Fibroblast of mammary gland (primary cell): ENCODE data around the gene KSR1.

Experiments used
- DNase-seq: peaks from one replicate; pipeline ENCODE4 v3.0.0-alpha.2; 2010; ENCODE audit warnings: low read depth
- H3K4me3 ChIP-seq: 2 replicates; pipeline ENCODE4 v1.5.1; 2011; ENCODE audit warnings: low read depth, mild to moderate bottlenecking, low read length, moderate library complexity; ENCODE audit not compliant: control insufficient read depth
- TF ChIP-seq, protein P1 (sequence below): conservative IDR thresholded peaks from 2 replicates; pipeline ENCODE4 v1.5.1; 2011; ENCODE audit warnings: low read depth, low read length, inconsistent platforms; ENCODE audit not compliant: control insufficient read depth, insufficient read depth

Gene KSR1

DNA sequence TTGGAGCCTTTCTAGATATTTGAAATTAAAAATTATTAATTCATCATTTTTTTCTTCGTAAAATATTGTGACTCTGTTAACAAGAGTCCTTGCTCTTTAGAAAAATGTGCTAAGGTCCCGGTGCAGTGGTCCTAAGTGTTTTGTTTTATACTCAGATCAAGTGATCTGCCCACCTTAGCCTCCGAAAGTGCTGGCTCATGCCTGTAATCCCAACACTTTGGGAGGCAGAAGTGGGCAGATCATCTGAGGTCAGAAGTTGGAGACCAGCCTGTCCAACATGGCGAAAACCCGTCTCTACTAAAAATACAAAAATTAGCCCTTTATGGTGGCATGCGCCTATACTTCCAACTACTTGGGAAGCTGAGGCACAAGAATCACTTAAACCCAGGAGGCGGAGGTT is 92.1 kb downstream of the KSR1 start:
- TF ChIP-seq, protein P1, sequence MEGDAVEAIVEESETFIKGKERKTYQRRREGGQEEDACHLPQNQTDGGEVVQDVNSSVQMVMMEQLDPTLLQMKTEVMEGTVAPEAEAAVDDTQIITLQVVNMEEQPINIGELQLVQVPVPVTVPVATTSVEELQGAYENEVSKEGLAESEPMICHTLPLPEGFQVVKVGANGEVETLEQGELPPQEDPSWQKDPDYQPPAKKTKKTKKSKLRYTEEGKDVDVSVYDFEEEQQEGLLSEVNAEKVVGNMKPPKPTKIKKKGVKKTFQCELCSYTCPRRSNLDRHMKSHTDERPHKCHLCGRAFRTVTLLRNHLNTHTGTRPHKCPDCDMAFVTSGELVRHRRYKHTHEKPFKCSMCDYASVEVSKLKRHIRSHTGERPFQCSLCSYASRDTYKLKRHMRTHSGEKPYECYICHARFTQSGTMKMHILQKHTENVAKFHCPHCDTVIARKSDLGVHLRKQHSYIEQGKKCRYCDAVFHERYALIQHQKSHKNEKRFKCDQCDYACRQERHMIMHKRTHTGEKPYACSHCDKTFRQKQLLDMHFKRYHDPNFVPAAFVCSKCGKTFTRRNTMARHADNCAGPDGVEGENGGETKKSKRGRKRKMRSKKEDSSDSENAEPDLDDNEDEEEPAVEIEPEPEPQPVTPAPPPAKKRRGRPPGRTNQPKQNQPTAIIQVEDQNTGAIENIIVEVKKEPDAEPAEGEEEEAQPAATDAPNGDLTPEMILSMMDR: no peak
- no peak for DNase-seq
- no peak overlapping the region for H3K4me3 ChIP-seq

DNA sequence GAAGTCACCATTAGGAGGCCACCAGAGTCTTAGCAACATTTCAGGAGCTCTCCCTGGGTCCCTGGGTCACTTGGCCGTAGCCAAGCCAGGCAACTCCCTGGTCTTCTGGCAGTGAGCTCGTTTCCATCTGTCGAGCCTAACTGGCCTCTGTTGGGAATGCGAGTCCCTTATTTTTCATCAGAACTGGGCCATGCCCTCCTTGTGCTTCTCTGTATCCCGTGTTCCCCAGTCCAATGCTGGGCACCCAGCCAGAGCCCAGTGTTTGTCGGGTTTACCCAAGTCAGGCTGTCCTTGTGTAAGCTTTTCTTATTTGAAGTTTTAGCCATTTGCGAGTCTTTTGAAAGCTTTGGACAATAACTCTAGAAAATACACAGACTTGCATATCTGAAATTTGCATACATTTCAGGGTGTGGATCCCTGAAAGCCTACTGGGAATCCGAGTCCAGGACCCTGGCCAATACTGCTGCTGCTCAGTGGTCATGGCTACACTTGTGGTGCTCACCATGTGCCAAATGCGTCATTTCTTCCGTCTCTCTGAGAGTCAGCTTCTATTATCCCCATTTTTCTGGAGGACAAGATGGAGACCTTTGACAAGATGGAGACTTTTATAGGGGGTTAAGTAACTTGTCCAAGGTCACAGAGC is 93.1 kb downstream of the KSR1 start:
- no peak for DNase-seq
- TF ChIP-seq, protein P1: no peak
- H3K4me3 ChIP-seq: no peak overlapping the region

DNA sequence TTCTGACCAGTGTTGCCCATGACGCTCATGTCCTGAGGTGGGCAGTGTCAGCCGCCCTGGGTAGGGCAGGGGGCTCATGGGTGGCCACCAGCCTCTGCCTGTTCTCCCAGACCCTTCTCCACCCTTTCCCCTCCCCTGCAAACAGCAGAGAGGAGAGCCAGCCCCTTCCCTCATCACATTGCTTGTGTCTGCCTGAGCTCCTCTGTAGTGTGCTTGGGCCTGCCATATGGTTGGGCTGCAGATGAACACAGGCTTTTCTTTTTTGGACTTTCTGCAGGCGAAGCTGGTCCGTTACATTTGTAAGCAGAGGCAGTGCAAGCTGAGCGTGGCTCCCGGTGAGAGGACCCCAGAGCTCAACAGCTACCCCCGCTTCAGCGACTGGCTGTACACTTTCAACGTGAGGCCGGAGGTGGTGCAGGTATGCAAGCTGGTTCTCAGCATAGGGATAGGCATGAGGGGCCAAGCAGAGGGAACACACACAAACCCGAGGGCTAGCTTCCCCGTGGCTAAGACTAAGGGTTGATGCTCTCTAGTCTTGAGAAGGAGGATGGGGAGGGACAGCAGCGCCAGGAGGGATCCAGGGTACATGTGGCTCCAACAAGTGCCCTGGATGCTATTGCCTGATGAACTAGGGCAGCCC is 94.2 kb downstream of the KSR1 start:
- no peak overlapping the region for H3K4me3 ChIP-seq
- TF ChIP-seq, protein P1: no peak

DNA sequence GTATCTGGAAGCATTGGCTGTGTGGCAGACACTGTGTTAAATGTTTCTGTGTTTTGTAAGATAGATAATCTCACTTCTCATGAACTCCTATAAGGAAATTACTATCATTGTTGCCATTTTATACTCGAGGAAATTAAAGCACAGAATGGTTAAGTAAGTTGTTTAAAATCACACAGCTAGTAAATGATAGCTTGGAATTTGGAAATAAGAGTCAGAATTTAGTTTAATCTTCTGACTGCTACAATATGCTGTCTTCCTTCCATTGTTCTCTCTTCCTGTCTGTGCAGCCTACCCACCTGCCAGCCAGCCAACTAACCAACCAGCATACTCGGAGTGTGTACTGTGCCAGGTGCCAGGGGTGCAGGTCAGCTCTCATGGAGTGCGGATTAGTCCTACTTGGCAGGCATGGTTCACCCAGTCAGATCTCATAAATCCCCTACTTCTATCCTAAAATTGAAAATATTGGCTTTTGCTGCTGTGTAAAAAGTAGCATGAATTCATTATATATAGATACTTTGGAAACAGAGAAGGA is 94.8 kb downstream of the KSR1 start:
- no peak overlapping the region for H3K4me3 ChIP-seq
- DNase-seq: no peak
- TF ChIP-seq, protein P1: no peak

More for the DNA sequence above, 94.2 kb downstream of the KSR1 start:
- DNase-seq: no peak

DNA sequence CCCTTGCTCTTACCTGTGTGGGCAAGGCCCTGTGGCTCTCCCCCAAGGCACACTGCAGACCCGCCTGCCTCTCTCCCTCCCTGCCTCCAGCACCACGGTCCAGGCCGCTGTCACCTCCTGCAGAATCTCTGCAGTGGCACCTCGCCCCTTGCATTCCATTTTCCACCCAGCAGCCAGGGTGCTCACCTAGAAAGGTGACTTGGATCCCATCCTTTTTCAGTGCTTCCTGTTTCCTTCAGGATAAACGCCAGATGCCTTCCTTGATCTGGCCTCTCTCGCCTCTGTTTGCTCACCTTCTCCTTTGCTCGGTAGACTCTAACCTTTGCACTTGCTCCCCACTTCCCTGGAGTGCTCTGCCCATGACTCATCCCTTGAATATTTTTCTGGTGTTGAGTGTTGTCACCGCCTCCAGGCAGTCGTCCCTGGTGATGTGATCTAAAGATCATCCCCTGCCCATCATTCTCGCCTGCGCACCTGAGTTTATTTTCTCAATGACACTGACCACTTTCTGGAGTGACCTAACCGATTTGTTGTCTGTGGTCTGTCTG is 95.5 kb downstream of the KSR1 start:
- no peak for DNase-seq
- TF ChIP-seq, protein P1: no peak
- H3K4me3 ChIP-seq: no peak overlapping the region

DNA sequence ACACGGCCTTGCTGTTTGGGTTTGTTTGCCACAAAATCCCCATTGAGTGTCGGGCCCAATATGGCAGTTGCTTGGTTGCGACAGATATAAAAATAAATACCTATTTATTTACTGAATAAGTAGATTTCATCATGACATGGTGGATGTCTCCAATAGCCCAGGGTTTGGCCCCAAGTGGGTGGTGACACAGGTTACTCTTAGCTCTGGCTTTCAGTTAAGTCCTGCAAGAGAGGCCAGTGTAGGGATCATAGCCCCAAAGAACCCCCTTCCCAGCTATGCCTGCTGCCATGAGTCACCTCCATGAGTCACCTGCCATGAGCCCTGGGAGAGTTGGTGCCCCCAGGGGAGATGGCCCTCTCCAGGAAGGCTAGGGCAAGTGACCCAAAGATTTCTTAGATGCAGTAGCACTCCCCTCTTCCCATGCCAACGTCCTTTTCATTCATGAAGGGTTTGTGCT is 96.1 kb downstream of the KSR1 start:
- DNase-seq: peak; percentile 68
- H3K4me3 ChIP-seq: no peak overlapping the region
- TF ChIP-seq, protein P1: no peak
